ENCODE data around the gene HTR2B. TPM values are rescaled to one million over a fixed set of nuclear protein-coding genes. Genes with fewer than 3 reads are reported as not detected.

The HTR2B gene
- total RNA-seq, 2 experiments from 2014 or later, result 2.1 to 2.2 TPM

DNA sequence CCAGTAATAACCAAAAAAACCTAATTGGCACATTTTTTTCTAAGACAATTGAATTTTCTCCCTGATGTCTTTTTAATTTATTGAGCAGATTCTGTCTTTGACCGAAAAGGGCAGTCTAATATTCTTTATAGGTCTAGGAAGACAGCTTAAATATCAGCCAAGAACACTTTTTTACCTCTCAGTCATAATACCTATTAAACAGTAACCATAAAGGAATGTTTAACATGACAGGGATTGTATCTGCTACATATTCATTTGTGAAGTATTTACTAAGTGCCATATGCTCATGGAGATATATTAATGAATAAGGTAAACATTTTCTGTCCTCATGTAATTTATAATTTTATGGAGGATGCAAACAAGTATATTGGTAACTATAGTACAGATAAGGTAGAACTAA lies 3.1 kb upstream of the HTR2B start:
- H3K27ac Mint-ChIP-seq, result no peak overlapping the region
- no peak overlapping the region for H3K4me3 Mint-ChIP-seq
- ChIA-PET POLR2A (no interaction called here), CTCF (no interaction called here)
- H3K9me3 Mint-ChIP-seq, result no peaks in the 10 kb centered on the region
- H3K36me3 Mint-ChIP-seq (ENCODE audit: low read depth), result peaks cover 7% of the 10 kb centered on the region
- no peaks in the 10 kb centered on the region for H3K27me3 Mint-ChIP-seq
- DNase-seq, result no peak
- H3K4me1 Mint-ChIP-seq, result peaks cover 44% of the 10 kb centered on the region

DNA sequence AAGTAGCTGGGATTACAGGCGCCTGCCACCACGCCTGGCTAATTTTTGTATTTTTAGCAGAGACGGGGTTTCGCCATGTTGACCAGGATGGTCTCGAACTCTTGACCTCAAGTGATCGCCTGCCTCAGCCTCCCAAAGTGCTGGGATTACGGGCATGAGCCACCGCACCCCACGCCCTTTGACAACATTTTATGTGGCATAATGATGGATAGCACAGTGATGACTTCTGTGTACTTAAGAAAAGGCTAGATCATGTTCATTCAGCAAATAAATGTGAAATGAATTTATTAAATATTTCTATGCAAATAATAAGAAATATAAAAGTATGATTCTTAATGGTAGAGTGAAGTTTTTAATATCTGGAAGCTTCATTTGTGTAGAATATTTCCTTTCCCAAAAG lies 2.6 kb upstream of the HTR2B start:
- CTCF ChIA-PET, result interaction anchor here (0.6 to 0.7 kb wide), 2 partner anchors 44 to 175 kb away, joined by 3 to 4 read pairs; no protein-coding TSS in a partner anchor
- no peaks in the 10 kb centered on the region for H3K27me3 Mint-ChIP-seq

GRCh38 chr2:231126123-231126522 lies 1.3 kb upstream of the HTR2B start:
- Mint-ChIP-seq H3K4me3 (no peak overlapping the region), H3K9me3 (no peaks in the 10 kb centered on the region), H3K36me3 (ENCODE audit: low read depth) (peaks cover 7% of the 10 kb centered on the region), H3K4me1 (peaks cover 40% of the 10 kb centered on the region), H3K27me3 (no peaks in the 10 kb centered on the region), H3K27ac (no peak overlapping the region)
- ChIA-PET CTCF (interaction anchor here (0.6 kb wide), 1 partner anchor 674 kb away, joined by 3 read pairs; no protein-coding TSS in a partner anchor), POLR2A (no interaction called here)
- no peak for DNase-seq

More for the DNA sequence above, 2.6 kb upstream of the HTR2B start:
- Mint-ChIP-seq H3K36me3 (ENCODE audit: low read depth) (peaks cover 7% of the 10 kb centered on the region), H3K4me1 (peaks cover 40% of the 10 kb centered on the region), H3K27ac (no peak overlapping the region), H3K4me3 (no peak overlapping the region), H3K9me3 (no peaks in the 10 kb centered on the region)
- POLR2A ChIA-PET, result no interaction called here
- no peak for DNase-seq

GRCh38 chr2:231123362-231123898 lies 1.4 kb downstream of the HTR2B start:
- Mint-ChIP-seq H3K36me3 (ENCODE audit: low read depth) (peaks cover 7% of the 10 kb centered on the region), H3K9me3 (no peaks in the 10 kb centered on the region), H3K4me3 (peak overlapping the region; percentile 61), H3K4me1 (peaks cover 41% of the 10 kb centered on the region), H3K27me3 (no peaks in the 10 kb centered on the region), H3K27ac (peak overlapping the region; percentile 84)
- ChIA-PET CTCF (interaction anchor here (0.6 to 1.1 kb wide), 2 partner anchors 13 to 16 kb away, joined by 3 to 4 read pairs; no protein-coding TSS in a partner anchor), POLR2A (no interaction called here)
- DNase-seq, result peak; percentile 22

GRCh38 chr2:231118614-231118942 lies 6.3 kb downstream of the HTR2B start:
- peaks cover 19% of the 10 kb centered on the region for H3K4me1 Mint-ChIP-seq
- H3K27me3 Mint-ChIP-seq, result no peaks in the 10 kb centered on the region
- no peaks in the 10 kb centered on the region for H3K9me3 Mint-ChIP-seq
- ChIA-PET CTCF (no interaction called here), POLR2A (no interaction called here)
- peaks cover 10% of the 10 kb centered on the region for H3K36me3 Mint-ChIP-seq (ENCODE audit: low read depth)
- H3K4me3 Mint-ChIP-seq, result no peak overlapping the region
- no peak overlapping the region for H3K27ac Mint-ChIP-seq
- DNase-seq, result no peak

GRCh38 chr2:231117922-231118613 lies 6.8 kb downstream of the HTR2B start:
- POLR2A ChIA-PET, result no interaction called here
- Mint-ChIP-seq H3K36me3 (ENCODE audit: low read depth) (peaks cover 10% of the 10 kb centered on the region), H3K9me3 (no peaks in the 10 kb centered on the region), H3K4me1 (peaks cover 14% of the 10 kb centered on the region), H3K27me3 (no peaks in the 10 kb centered on the region), H3K27ac (no peak overlapping the region), H3K4me3 (no peak overlapping the region)
- DNase-seq, result no peak
- CTCF ChIA-PET, result no interaction called here

GRCh38 chr2:231117148-231117547 lies 7.7 kb downstream of the HTR2B start:
- Mint-ChIP-seq H3K4me3 (no peak overlapping the region), H3K27me3 (no peaks in the 10 kb centered on the region), H3K27ac (no peak overlapping the region), H3K4me1 (peaks cover 14% of the 10 kb centered on the region), H3K9me3 (no peaks in the 10 kb centered on the region), H3K36me3 (ENCODE audit: low read depth) (peaks cover 14% of the 10 kb centered on the region)
- ChIA-PET POLR2A (no interaction called here), CTCF (no interaction called here)
- DNase-seq, result no peak

GRCh38 chr2:231115651-231116050 lies 9.2 kb downstream of the HTR2B start:
- peaks cover 14% of the 10 kb centered on the region for H3K4me1 Mint-ChIP-seq
- no peak for DNase-seq
- CTCF ChIA-PET, result interaction anchor here (1.1 kb wide), 1 partner anchor 8 kb away, joined by 3 read pairs; no protein-coding TSS in a partner anchor
- H3K4me3 Mint-ChIP-seq, result no peak overlapping the region
- H3K36me3 Mint-ChIP-seq (ENCODE audit: low read depth), result peaks cover 22% of the 10 kb centered on the region
- POLR2A ChIA-PET, result no interaction called here
- H3K27me3 Mint-ChIP-seq, result no peaks in the 10 kb centered on the region
- H3K27ac Mint-ChIP-seq, result no peak overlapping the region
- H3K9me3 Mint-ChIP-seq, result no peaks in the 10 kb centered on the region

DNA sequence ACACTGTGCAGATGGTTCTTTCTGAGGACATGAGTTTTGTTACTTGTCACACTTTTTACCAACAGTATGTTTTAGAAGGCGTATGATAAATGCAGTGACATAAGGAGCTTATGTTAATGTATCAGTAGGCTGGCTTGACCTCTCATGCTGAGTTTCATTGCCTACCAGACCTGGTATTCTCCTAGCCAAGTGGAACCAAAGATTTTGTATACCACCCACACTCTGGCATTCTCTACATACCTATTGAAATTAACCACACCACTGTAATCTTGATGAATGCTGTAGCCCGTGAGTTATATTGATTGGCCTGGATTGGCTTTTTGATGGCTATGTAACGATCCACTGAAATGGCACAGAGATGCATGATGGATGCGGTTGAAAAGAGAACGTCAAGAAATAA lies 11.4 kb downstream of the HTR2B start:
- Mint-ChIP-seq H3K27me3 (no peaks in the 10 kb centered on the region), H3K4me1 (peaks cover 6% of the 10 kb centered on the region), H3K9me3 (no peaks in the 10 kb centered on the region), H3K4me3 (no peak overlapping the region), H3K27ac (no peak overlapping the region), H3K36me3 (ENCODE audit: low read depth) (peaks cover 30% of the 10 kb centered on the region)
- CTCF ChIA-PET, result no interaction called here
- DNase-seq, result no peak
- POLR2A ChIA-PET, result no interaction called here

- H3K27me3 Mint-ChIP-seq, result no peaks in the 10 kb centered on the region
- H3K4me3 Mint-ChIP-seq, result no peak overlapping the region
- no peaks in the 10 kb centered on the region for H3K4me1 Mint-ChIP-seq
- ChIA-PET CTCF (interaction anchor here (1.5 kb wide), 1 partner anchor 9 kb away, joined by 6 read pairs; no protein-coding TSS in a partner anchor), POLR2A (no interaction called here)
- H3K27ac Mint-ChIP-seq, result no peak overlapping the region
- peaks cover 28% of the 10 kb centered on the region for H3K36me3 Mint-ChIP-seq (ENCODE audit: low read depth)
- DNase-seq, result no peak
- H3K9me3 Mint-ChIP-seq, result no peaks in the 10 kb centered on the region
Measured at GRCh38 chr2:231111987-231112386, 12.9 kb downstream of the HTR2B start.

- CTCF ChIA-PET, result interaction anchor here (1.0 to 1.1 kb wide), 2 partner anchors 13 to 23 kb away, joined by 3 read pairs; no protein-coding TSS in a partner anchor
- no peak overlapping the region for H3K27ac Mint-ChIP-seq
- peaks cover 28% of the 10 kb centered on the region for H3K36me3 Mint-ChIP-seq (ENCODE audit: low read depth)
- H3K27me3 Mint-ChIP-seq, result no peaks in the 10 kb centered on the region
- no peaks in the 10 kb centered on the region for H3K9me3 Mint-ChIP-seq
- no peaks in the 10 kb centered on the region for H3K4me1 Mint-ChIP-seq
- DNase-seq, result no peak
- POLR2A ChIA-PET, result no interaction called here
- no peak overlapping the region for H3K4me3 Mint-ChIP-seq
Measured at GRCh38 chr2:231110551-231110950, 14.3 kb downstream of the HTR2B start.

DNA sequence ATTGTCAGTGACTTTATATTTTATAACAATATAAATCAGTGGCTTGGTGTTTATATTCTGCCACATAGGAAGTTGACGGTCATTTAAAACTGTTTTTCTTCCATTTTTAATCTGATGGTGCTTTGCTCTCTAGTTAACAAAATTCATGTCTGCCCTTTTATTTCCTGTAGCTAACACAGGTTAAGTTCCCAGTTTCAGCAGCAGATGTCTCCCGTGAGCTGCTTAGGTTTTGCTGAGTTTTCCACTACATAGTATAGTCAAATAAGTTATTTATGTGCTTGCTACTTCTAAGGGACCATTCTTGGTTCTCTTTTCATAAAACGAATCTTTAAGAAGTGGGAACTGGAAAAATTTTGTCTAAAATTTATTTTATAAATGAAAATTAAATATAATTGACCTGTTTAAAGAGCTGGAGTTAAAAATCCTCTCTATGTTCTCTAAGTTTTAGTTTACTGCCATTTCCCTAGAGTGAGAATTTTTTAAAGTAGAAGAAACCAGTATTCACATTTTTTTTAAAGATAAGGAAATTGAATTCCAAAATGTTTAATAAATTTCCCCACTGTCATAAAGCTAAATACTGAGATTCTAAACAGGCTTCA lies 20.6 kb downstream of the HTR2B start:
- Mint-ChIP-seq H3K4me1 (peaks cover 1% of the 10 kb centered on the region), H3K27me3 (no peaks in the 10 kb centered on the region), H3K36me3 (ENCODE audit: low read depth) (peaks cover 25% of the 10 kb centered on the region), H3K9me3 (peaks cover 10% of the 10 kb centered on the region), H3K4me3 (no peak overlapping the region), H3K27ac (no peak overlapping the region)
- ChIA-PET CTCF (interaction anchor here (0.5 to 2.1 kb wide), 10 partner anchors 15 to 348 kb away, joined by 3 to 7 read pairs (median 3); no protein-coding TSS in a partner anchor), POLR2A (no interaction called here)
- peak; percentile 76 for DNase-seq

DNA sequence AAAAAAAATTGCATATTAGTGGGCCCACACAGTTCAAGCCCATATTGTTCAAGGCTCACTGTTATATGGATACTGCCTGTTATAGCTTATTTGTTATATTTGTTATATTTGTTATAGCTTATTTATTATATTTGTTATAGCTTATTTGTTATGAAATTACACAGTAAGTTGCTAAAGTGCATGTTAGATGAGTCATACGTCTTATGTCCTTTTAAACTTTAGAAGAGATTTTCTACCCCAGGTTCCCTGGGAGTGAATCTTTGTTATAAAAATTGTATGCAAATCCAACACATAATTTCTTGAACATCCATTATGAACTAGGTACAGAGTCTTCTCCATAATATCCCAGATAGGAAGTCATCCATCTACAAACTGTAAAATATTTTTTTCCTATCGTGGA lies 22.1 kb downstream of the HTR2B start:
- H3K36me3 Mint-ChIP-seq (ENCODE audit: low read depth), result peaks cover 34% of the 10 kb centered on the region
- CTCF ChIA-PET, result interaction anchor here (0.9 to 1.6 kb wide), 4 partner anchors 9 to 291 kb away, joined by 3 to 6 read pairs (median 4); no protein-coding TSS in a partner anchor
- no peak for DNase-seq
- POLR2A ChIA-PET, result no interaction called here
- no peak overlapping the region for H3K4me3 Mint-ChIP-seq
- peaks cover 1% of the 10 kb centered on the region for H3K4me1 Mint-ChIP-seq
- peaks cover 18% of the 10 kb centered on the region for H3K9me3 Mint-ChIP-seq
- no peaks in the 10 kb centered on the region for H3K27me3 Mint-ChIP-seq
- H3K27ac Mint-ChIP-seq, result no peak overlapping the region

All from activated CD4-positive, alpha-beta T cell treated with anti-CD3 and anti-CD28 coated beads, Interleukin-2, amount 10 ng/mL, durations not matched to agents 7 days and 5 days (primary cell).